Lung (tissue), 12 donors: ENCODE results near the gene MRC2. TPM values are rescaled to one million over a fixed set of nuclear protein-coding genes. Genes with fewer than 3 reads are reported as not detected.

Source experiments
- ATAC-seq: fragments of 200-7000 bp; cut with Tn5 transposase; one replicate; pipeline ENCODE4 v1.9.1; 2020; ENCODE audit warnings: moderate number of reproducible peaks; ENCODE audit not compliant: insufficient read depth, low FRiP score
- DNase-seq, 3 donors: peaks; one replicate each; pipeline ENCODE4 v3.0.0-alpha.2; 2013 to 2017
- H3K27ac ChIP-seq, 2 donors: one replicate each; pipeline ENCODE4 v1.5.1; 2013; ENCODE audit warnings: mild to moderate bottlenecking in 2 of 2, moderate library complexity in 2 of 2, control low read depth in 1 of 2, inconsistent platforms in 1 of 2, low read depth in 1 of 2, low read length in 1 of 2
- H3K27me3 ChIP-seq, 3 donors: one replicate each; pipeline ENCODE4 v1.5.1; 2013; ENCODE audit warnings: low read length in 2 of 3; ENCODE audit not compliant: control insufficient read depth in 3 of 3, insufficient read depth in 3 of 3
- H3K36me3 ChIP-seq, 4 donors: one replicate each; pipeline ENCODE4 v1.5.1; 2013; ENCODE audit warnings: low read length in 4 of 4, mild to moderate bottlenecking in 1 of 4, moderate library complexity in 1 of 4; ENCODE audit not compliant: control insufficient read depth in 4 of 4, insufficient read depth in 4 of 4
- H3K4me1 ChIP-seq, 5 donors: one replicate each; pipeline ENCODE4 v1.5.1; 2013; ENCODE audit warnings: low read length in 5 of 5, mild to moderate bottlenecking in 2 of 5, moderate library complexity in 1 of 5; ENCODE audit not compliant: control insufficient read depth in 5 of 5, insufficient read depth in 5 of 5
- H3K4me3 ChIP-seq: one replicate; pipeline ENCODE4 v1.5.1; 2013; ENCODE audit warnings: mild to moderate bottlenecking, control low read depth, moderate library complexity
- H3K9ac ChIP-seq, 2 donors: one replicate each; pipeline ENCODE4 v1.5.1; 2013; ENCODE audit warnings: low read length in 2 of 2, control low read depth in 1 of 2; ENCODE audit not compliant: insufficient read depth in 1 of 2
- H3K9me3 ChIP-seq, 4 donors: one replicate each; pipeline ENCODE4 v1.5.1; 2013; ENCODE audit warnings: low read length in 3 of 4, mild to moderate bottlenecking in 1 of 4, moderate library complexity in 1 of 4; ENCODE audit not compliant: control insufficient read depth in 4 of 4, insufficient read depth in 3 of 4
- CTCF ChIP-seq: IDR thresholded peaks from 2 replicates; pipeline ENCODE4 v1.5.1; 2012; ENCODE audit warnings: mild to moderate bottlenecking; ENCODE audit errors: control extremely low read depth, extremely low read depth
- WGBS, 2 donors: extraction: QIAGEN DNeasy Blood & Tissue Kit; methylation state at CpG; one replicate each; pipeline ENCODE4 v1.1.7; 2013; 5-methylcytosine and 5-hydroxymethylcytosine counted together
- polyA plus RNA-seq, 2 donors: library from polyadenylated mRNA; stranded (reverse); fragments of 200-250 nt; gene quantifications; one replicate each; pipeline ENCODE4 v1.2.1, GENCODE V29; 2013
- total RNA-seq, 2 donors: library from RNA; depleted of rRNA in 1 of 2; stranded (reverse); fragments of >200 nt in 1 of 2; gene quantifications; one replicate each; pipeline ENCODE4 v1.2.1, GENCODE V29; 2014 to 2021
- donor health status: control.
- donor health status: control.
- donor health status: Bipolar disorder and iron deficiency.
- donor health status: healthy.
- donor health status: DM: yes; HTN: yes; CAD: no.

MRC2 gene
- total and polyA plus RNA-seq, 4 donors: 15.9 to 82.3 (median 68.5) TPM

- 64 to 84% methylated on average over 5 of the region's 5 CpGs for WGBS, 2 donors
Measured at GRCh38 chr17:62732125-62732524, 104.7 kb downstream of the MRC2 start.

GRCh38 chr17:62735044-62735651 lies 107.7 kb downstream of the MRC2 start:
- no peak for ATAC-seq
- Histone ChIP-seq H3K36me3 (no peaks in the 10 kb centered on the region), H3K9ac (no peak overlapping the region), H3K27me3 (no peaks in the 10 kb centered on the region), H3K4me1 (no peaks in the 10 kb centered on the region), H3K9me3 (no peaks in the 10 kb centered on the region), H3K4me3 (no peak overlapping the region), H3K27ac (no peak overlapping the region)
- no peak for TF ChIP-seq CTCF
- DNase-seq: no peak
- WGBS, 2 donors: 78 to 91% methylated on average over 7 of the region's 7 CpGs

More at GRCh38 chr17:62732125-62732524, 104.7 kb downstream of the MRC2 start:
- H3K36me3 ChIP-seq: no peaks in the 10 kb centered on the region
- H3K27ac ChIP-seq: no peak overlapping the region
- no peak for DNase-seq
- no peaks in the 10 kb centered on the region for H3K4me1 ChIP-seq
- no peak for ATAC-seq
- no peaks in the 10 kb centered on the region for H3K9me3 ChIP-seq
- no peak overlapping the region for H3K4me3 ChIP-seq
- no peaks in the 10 kb centered on the region for H3K27me3 ChIP-seq
- TF ChIP-seq CTCF: no peak
- no peak overlapping the region for H3K9ac ChIP-seq

- no peak for TF ChIP-seq CTCF
- ATAC-seq (no peak), DNase-seq (no peak)
- Histone ChIP-seq H3K9me3 (no peaks in the 10 kb centered on the region), H3K27me3 (no peaks in the 10 kb centered on the region), H3K36me3 (no peaks in the 10 kb centered on the region), H3K4me1 (no peaks in the 10 kb centered on the region), H3K4me3 (no peak overlapping the region), H3K9ac (no peak overlapping the region), H3K27ac (no peak overlapping the region)
- 87 to 90% methylated on average over 8 of the region's 8 CpGs for WGBS, 2 donors
Measured at GRCh38 chr17:62737513-62737912, 110.0 kb downstream of the MRC2 start.

GRCh38 chr17:62738281-62738680 lies 110.8 kb downstream of the MRC2 start:
- no peak for ATAC-seq
- Histone ChIP-seq H3K9me3 (no peaks in the 10 kb centered on the region), H3K4me3 (no peak overlapping the region), H3K27me3 (no peaks in the 10 kb centered on the region), H3K27ac (no peak overlapping the region), H3K4me1 (no peaks in the 10 kb centered on the region), H3K9ac (no peak overlapping the region), H3K36me3 (no peaks in the 10 kb centered on the region)
- 93 to 97% methylated on average over 9 of the region's 9 CpGs for WGBS, 2 donors
- TF ChIP-seq CTCF: no peak
- no peak for DNase-seq
